GM12875 (cell line): ENCODE data around the gene AMT.
"Not testable (repeated sequence)": the region's sequence is repeated elsewhere in the genome, so short reads cannot be mapped to it uniquely, and the experiment has no call there.

Source experiments
- H3K4me3 ChIP-seq: one replicate; pipeline ENCODE4 v1.5.1; 2011; ENCODE audit warnings: low read depth, low read length, control low read depth
- CTCF ChIP-seq: IDR thresholded peaks from 2 replicates; pipeline ENCODE4 v1.5.1; 2011; ENCODE audit warnings: low read depth, mild to moderate bottlenecking, control low read depth, inconsistent platforms, low read length, moderate library complexity, borderline replicate concordance; ENCODE audit not compliant: insufficient read depth

AMT gene

GRCh38 chr3:49406571-49407565, 15.4 kb downstream of the AMT start:
- no peak for TF ChIP-seq CTCF
- no peak overlapping the region for H3K4me3 ChIP-seq

DNA sequence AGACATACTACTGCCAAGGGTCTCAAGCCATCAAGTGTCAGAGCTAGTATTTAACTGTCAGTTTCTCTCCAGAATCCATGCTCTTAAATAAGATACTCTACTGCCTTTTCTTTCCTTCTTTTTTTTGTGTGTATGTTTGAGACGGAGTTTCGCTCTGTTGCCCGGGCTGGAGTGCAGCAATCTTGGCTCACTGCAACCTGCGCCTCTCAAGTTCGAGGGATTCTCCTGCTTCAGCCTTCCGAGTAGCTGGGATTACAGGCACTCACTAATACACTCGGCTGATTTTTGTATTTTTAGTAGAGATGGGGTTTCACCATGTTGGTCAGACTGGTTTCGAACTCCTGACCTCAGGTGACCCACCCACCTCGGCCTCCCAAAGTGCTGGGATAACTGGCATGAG, 16.7 kb downstream of the AMT start:
- not testable (repeated sequence) for H3K4me3 ChIP-seq

DNA sequence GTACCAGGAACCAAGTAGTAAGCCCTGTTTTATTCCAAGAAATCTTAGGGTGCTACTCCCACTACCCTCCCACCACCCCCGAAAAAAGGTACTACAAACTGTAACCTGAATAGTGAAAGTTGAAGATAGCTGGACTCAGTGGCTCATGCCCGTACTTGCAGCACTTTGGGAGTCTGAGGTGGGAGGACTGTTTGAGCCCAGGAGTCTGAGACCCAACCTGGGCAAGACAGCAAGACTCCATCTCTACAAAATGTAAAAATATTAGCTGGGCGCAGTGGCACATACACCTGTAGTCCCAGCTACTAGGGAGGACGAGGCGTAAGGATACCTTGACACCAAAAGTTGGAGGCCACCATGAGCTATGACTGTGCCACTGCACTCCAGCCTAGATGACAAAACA, 18.4 kb downstream of the AMT start:
- no peak overlapping the region for H3K4me3 ChIP-seq
- TF ChIP-seq CTCF, result no peak

- TF ChIP-seq CTCF, result no peak
- no peak overlapping the region for H3K4me3 ChIP-seq
These were observed 20.5 kb downstream of the AMT start for GRCh38 chr3:49401766-49402165.

- TF ChIP-seq CTCF, result no peak
These were observed 22.8 kb downstream of the AMT start for GRCh38 chr3:49399461-49399860.

DNA sequence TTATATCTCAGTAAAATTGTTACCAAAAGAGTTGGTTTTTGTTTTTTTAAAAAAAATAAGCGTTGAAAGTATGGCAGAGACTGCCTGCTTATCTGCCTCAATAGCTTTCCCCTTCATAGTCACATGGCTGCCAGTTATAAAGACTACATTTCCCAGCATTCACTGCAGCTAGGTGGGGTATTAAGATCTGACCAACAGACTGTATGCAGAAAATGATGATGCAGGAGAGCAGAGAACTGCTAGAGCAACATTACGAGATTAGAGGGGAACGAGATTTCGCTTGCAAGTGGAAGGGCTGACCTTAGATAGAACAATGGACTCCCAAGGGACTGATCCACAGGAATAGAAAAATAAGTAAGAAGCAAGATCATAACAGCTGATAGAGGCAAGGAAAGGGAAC, 24.8 kb downstream of the AMT start:
- H3K4me3 ChIP-seq, result no peak overlapping the region

More at GRCh38 chr3:49399461-49399860, 22.8 kb downstream of the AMT start:
- no peak overlapping the region for H3K4me3 ChIP-seq

GRCh38 chr3:49391310-49391709, 31.0 kb downstream of the AMT start:
- H3K4me3 ChIP-seq, result not testable (repeated sequence)

More for the DNA sequence above, 24.8 kb downstream of the AMT start:
- TF ChIP-seq CTCF, result no peak

- H3K4me3 ChIP-seq, result no peak overlapping the region
- no peak for TF ChIP-seq CTCF
These were observed 33.0 kb downstream of the AMT start for GRCh38 chr3:49389297-49389696.
